SK-N-SH (cell line): ENCODE data around the gene ATP8A1.

Experiments used
- GABPA ChIP-seq: IDR thresholded peaks from 2 replicates; pipeline ENCODE4 v1.4.0; 2012; ENCODE audit warnings: low read depth, mild to moderate bottlenecking
- JUND ChIP-seq: IDR thresholded peaks from 2 replicates; pipeline ENCODE4 v1.4.0; 2012
- MEF2A ChIP-seq: IDR thresholded peaks from 2 replicates; pipeline ENCODE4 v1.4.0; 2012; ENCODE audit warnings: low read depth, borderline replicate concordance
- POLR2AphosphoS5 ChIP-seq: IDR thresholded peaks from 2 replicates; pipeline ENCODE4 v1.6.1; 2012; ENCODE audit warnings: low read depth, low read length
- RAD21 ChIP-seq: IDR thresholded peaks from 2 replicates; pipeline ENCODE4 v1.6.1; 2012; ENCODE audit warnings: mild to moderate bottlenecking, low read length
- RFX5 ChIP-seq: IDR thresholded peaks from 2 replicates; pipeline ENCODE4 v1.6.1; 2012; ENCODE audit warnings: mild to moderate bottlenecking, improper control_type of control experiment, low read length
- TAF1 ChIP-seq: IDR thresholded peaks from 2 replicates; pipeline ENCODE4 v1.6.1; 2012; ENCODE audit warnings: low read depth, mild to moderate bottlenecking, low read length, moderate library complexity, borderline replicate concordance
- USF2 ChIP-seq: fragments of 150-350 bp; IDR thresholded peaks from 2 replicates; pipeline ENCODE4 v1.6.1; 2017; ENCODE audit warnings: antibody characterized with exemption, low read length, low read depth, borderline replicate concordance
- TF ChIP-seq, protein P1 (sequence below): fragments of 200-600 bp; sonication (generic); IDR thresholded peaks from 2 replicates; pipeline ENCODE4 v1.6.1; 2017; ENCODE audit warnings: antibody characterized with exemption, mild to moderate bottlenecking, moderate library complexity

DNA sequence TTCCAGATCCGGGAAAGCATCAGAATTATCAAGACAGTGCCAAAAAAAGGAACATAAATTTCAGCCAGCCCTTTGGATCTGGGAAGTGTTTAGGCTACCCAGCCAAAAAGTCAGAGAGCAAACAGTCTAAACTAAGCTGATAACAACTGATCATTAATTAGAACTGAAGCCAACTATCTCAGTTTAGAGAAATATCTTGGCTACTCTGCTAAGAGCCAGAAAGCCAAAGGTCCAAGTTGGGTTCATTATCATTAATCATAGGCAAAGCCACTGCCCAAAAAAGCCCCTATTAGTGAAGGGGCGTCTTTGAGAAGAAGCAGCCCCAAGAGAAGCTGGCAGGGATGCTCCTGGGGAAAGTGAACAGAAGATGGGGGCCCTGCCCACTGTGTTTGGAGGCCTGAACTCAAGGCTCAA lies 296.6 kb downstream of the ATP8A1 start:
- TF ChIP-seq, protein P1, sequence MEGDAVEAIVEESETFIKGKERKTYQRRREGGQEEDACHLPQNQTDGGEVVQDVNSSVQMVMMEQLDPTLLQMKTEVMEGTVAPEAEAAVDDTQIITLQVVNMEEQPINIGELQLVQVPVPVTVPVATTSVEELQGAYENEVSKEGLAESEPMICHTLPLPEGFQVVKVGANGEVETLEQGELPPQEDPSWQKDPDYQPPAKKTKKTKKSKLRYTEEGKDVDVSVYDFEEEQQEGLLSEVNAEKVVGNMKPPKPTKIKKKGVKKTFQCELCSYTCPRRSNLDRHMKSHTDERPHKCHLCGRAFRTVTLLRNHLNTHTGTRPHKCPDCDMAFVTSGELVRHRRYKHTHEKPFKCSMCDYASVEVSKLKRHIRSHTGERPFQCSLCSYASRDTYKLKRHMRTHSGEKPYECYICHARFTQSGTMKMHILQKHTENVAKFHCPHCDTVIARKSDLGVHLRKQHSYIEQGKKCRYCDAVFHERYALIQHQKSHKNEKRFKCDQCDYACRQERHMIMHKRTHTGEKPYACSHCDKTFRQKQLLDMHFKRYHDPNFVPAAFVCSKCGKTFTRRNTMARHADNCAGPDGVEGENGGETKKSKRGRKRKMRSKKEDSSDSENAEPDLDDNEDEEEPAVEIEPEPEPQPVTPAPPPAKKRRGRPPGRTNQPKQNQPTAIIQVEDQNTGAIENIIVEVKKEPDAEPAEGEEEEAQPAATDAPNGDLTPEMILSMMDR, result no peak
- TF ChIP-seq POLR2AphosphoS5 (no peak), GABPA (no peak), RFX5 (no peak), RAD21 (no peak), MEF2A (no peak), USF2 (no peak), JUND (no peak), TAF1 (no peak)
